GM18511 (cell line): ENCODE results near the gene TM2D3.

Source experiments
- ATAC-seq: cut with Tn5 transposase; IDR thresholded peaks from one replicate; pipeline ENCODE4 v1.9.1; 2021; ENCODE audit warnings: mild to moderate bottlenecking, moderate library complexity; ENCODE audit not compliant: unreplicated experiment

Gene TM2D3

GRCh38 chr15:101609742-101610610, 42.2 kb downstream of the TM2D3 start:
- ATAC-seq = no peak

GRCh38 chr15:101608201-101608600, 44.0 kb downstream of the TM2D3 start:
- ATAC-seq = no peak

- ATAC-seq = no peak
These were observed 45.1 kb downstream of the TM2D3 start for GRCh38 chr15:101607108-101607507.

GRCh38 chr15:101604124-101604874, 47.9 kb downstream of the TM2D3 start:
- no peak for ATAC-seq

GRCh38 chr15:101602801-101603200, 49.4 kb downstream of the TM2D3 start:
- ATAC-seq = no peak

- no peak for ATAC-seq
These were observed 52.1 kb downstream of the TM2D3 start for GRCh38 chr15:101600035-101600434.

GRCh38 chr15:101599091-101599490, 53.1 kb downstream of the TM2D3 start:
- ATAC-seq = no peak

- no peak for ATAC-seq
These were observed 54.7 kb downstream of the TM2D3 start for GRCh38 chr15:101597360-101597928.

- no peak for ATAC-seq
These were observed 55.5 kb downstream of the TM2D3 start for GRCh38 chr15:101596633-101597032.
